GM21619 (cell line): ENCODE data around the gene CHAF1B.
"Not testable (repeated sequence)": the region's sequence is repeated elsewhere in the genome, so short reads cannot be mapped to it uniquely, and the experiment has no call there.

Experiments
- ATAC-seq: cut with Tn5 transposase; IDR thresholded peaks from one replicate; pipeline ENCODE4 v1.9.1; 2021; ENCODE audit not compliant: unreplicated experiment

CHAF1B gene

GRCh38 chr21:36385233-36386030, at the start of gene CHAF1B:
TSS of gene CHAF1B (plus strand) at chr21:36385392. CDS start at chr21:36386137, 745 bp downstream.
- ATAC-seq: peak; percentile 75

GRCh38 chr21:36337099-36337509, 48.1 kb upstream of the CHAF1B start:
- no peak for ATAC-seq

- no peak for ATAC-seq
Observed at GRCh38 chr21:36338975-36339374, 46.2 kb upstream of the CHAF1B start.

GRCh38 chr21:36342581-36342980, 42.6 kb upstream of the CHAF1B start:
- ATAC-seq: not testable (repeated sequence)

- no peak for ATAC-seq
Observed at GRCh38 chr21:36344931-36345330, 40.3 kb upstream of the CHAF1B start.

- ATAC-seq: no peak
Observed at GRCh38 chr21:36347278-36347961, 37.8 kb upstream of the CHAF1B start.

GRCh38 chr21:36347962-36348328, 37.2 kb upstream of the CHAF1B start:
- ATAC-seq: no peak

GRCh38 chr21:36349315-36349714, 35.9 kb upstream of the CHAF1B start:
- no peak for ATAC-seq

- ATAC-seq: no peak
Observed at GRCh38 chr21:36350282-36350910, 34.8 kb upstream of the CHAF1B start.

- no peak for ATAC-seq
Observed at GRCh38 chr21:36354918-36355680, 30.1 kb upstream of the CHAF1B start.

GRCh38 chr21:36355868-36356267, 29.3 kb upstream of the CHAF1B start:
- ATAC-seq: no peak

- ATAC-seq: no peak
Observed at GRCh38 chr21:36359185-36359584, 26.0 kb upstream of the CHAF1B start.

- no peak for ATAC-seq
Observed at GRCh38 chr21:36369064-36369685, 16.0 kb upstream of the CHAF1B start.

GRCh38 chr21:36375994-36376393, 9.2 kb upstream of the CHAF1B start:
- ATAC-seq: no peak

GRCh38 chr21:36377391-36377842, 7.8 kb upstream of the CHAF1B start:
- no peak for ATAC-seq

- ATAC-seq: no peak
Observed at GRCh38 chr21:36379251-36379650, 5.9 kb upstream of the CHAF1B start.

- ATAC-seq: no peak
Observed at GRCh38 chr21:36381841-36382589, 3.2 kb upstream of the CHAF1B start.

GRCh38 chr21:36382722-36383121, 2.5 kb upstream of the CHAF1B start:
- ATAC-seq: not testable (repeated sequence)

- ATAC-seq: peak; percentile 17
Observed at GRCh38 chr21:36384885-36385232, 333 bp upstream of the CHAF1B start.

GRCh38 chr21:36386031-36386642, 945 bp downstream of the CHAF1B start:
- ATAC-seq: no peak
